ENCODE results near the gene DNAI7. TPM values are rescaled to one million over a fixed set of nuclear protein-coding genes. Genes with fewer than 3 reads are reported as not detected.
A peak's percentile ranks its signal among the peaks of the same experiment; 100 is the strongest.

The DNAI7 gene
- total RNA-seq, 2 experiments from 2014 or later: 0.36 TPM; not detected in 1

DNA sequence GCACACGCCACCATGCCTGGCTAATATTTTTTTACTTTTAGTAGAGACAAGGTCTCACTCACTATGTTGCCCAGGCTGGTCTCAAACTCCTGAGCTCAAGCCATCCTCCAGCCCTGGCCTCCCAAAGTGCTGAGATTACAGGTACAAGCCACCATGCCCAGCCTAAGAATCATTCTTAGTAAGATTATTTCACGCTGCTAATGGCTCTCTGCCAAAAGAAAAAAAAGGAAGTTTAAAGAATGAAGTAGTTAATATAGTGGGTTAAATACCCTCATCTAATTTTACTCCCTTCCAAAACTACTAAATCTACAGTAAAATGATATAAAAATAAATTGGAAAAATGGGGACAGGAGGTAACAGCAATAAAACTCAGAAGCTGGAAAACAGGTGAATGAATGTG is 2.6 kb upstream of the DNAI7 start:
- TF ChIP-seq, protein P1, sequence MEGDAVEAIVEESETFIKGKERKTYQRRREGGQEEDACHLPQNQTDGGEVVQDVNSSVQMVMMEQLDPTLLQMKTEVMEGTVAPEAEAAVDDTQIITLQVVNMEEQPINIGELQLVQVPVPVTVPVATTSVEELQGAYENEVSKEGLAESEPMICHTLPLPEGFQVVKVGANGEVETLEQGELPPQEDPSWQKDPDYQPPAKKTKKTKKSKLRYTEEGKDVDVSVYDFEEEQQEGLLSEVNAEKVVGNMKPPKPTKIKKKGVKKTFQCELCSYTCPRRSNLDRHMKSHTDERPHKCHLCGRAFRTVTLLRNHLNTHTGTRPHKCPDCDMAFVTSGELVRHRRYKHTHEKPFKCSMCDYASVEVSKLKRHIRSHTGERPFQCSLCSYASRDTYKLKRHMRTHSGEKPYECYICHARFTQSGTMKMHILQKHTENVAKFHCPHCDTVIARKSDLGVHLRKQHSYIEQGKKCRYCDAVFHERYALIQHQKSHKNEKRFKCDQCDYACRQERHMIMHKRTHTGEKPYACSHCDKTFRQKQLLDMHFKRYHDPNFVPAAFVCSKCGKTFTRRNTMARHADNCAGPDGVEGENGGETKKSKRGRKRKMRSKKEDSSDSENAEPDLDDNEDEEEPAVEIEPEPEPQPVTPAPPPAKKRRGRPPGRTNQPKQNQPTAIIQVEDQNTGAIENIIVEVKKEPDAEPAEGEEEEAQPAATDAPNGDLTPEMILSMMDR (IDR thresholded peaks at IDR 0.05): no peak
- Mint-ChIP-seq H3K27me3 (no peaks in the 10 kb centered on the region), H3K27ac (peak overlapping the region; percentile 21), H3K9me3 (no peaks in the 10 kb centered on the region), H3K4me1 (ENCODE audit: low read depth) (peaks cover 71% of the 10 kb centered on the region), H3K4me3 (no peak overlapping the region), H3K36me3 (ENCODE audit: low read depth) (peaks cover 27% of the 10 kb centered on the region)
- no peak for ATAC-seq (ENCODE audit: poor library complexity)
- POLR2A ChIA-PET: no interaction called here
- CTCF ChIA-PET: interaction anchor here (0.7 to 1.1 kb wide), 2 partner anchors 10 to 37 kb away, joined by 3 read pairs; no protein-coding TSS in a partner anchor
- Histone ChIP-seq H3K36me3 (ENCODE audit: insufficient read depth, low read length) (no peaks in the 10 kb centered on the region), H3K9me3 (ENCODE audit: control insufficient read depth in 1 of 2, insufficient read depth in 1 of 2, low read length in 2 of 2) (no peaks in the 10 kb centered on the region), H3K4me3 (ENCODE audit: low read length) (no peak overlapping the region), H3K4me1 (ENCODE audit: insufficient read depth, low read length) (peaks cover 14% of the 10 kb centered on the region), H3K27me3 (ENCODE audit: control insufficient read depth in 1 of 2, insufficient read depth in 2 of 2, low read length in 2 of 2) (no peaks in the 10 kb centered on the region), H3K27ac (ENCODE audit: low read depth in 1 of 2, low read length in 2 of 2) (no peak overlapping the region)
- no peak for DNase-seq
- intact Hi-C loops (cut with DNase I, micrococcal nuclease): loop anchor here (5.0 kb wide), 2 partner anchors 40 to 45 kb away; no protein-coding TSS in a partner anchor

DNA sequence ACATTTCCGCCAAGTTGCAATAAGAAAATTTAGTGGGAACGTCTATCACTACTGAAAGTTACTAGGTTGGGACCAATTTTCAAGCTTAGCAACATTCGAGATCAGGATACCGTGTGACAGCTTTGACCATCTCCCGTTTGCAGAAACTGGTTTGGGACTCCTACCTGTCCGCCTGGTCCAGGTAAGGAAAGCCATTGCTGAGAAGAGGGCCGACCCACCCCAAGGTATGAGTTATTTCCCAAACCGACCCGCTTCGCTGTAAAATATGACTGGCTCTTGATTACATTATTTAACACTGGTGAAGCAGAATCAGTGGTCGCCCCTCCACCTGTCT is 271 bp downstream of the DNAI7 start:
- TF ChIP-seq, protein P1 (IDR thresholded peaks at IDR 0.05): no peak
- Mint-ChIP-seq H3K4me1 (ENCODE audit: low read depth) (peaks cover 45% of the 10 kb centered on the region), H3K36me3 (ENCODE audit: low read depth) (peaks cover 15% of the 10 kb centered on the region), H3K27me3 (no peaks in the 10 kb centered on the region), H3K9me3 (no peaks in the 10 kb centered on the region), H3K27ac (peak overlapping the region; percentile 98), H3K4me3 (peak overlapping the region; percentile 98)
- Histone ChIP-seq H3K9me3 (ENCODE audit: control insufficient read depth in 1 of 2, insufficient read depth in 1 of 2, low read length in 2 of 2) (no peaks in the 10 kb centered on the region), H3K4me1 (ENCODE audit: insufficient read depth, low read length) (peaks cover 14% of the 10 kb centered on the region), H3K4me3 (ENCODE audit: low read length) (peak overlapping the region; percentile 90), H3K36me3 (ENCODE audit: insufficient read depth, low read length) (no peaks in the 10 kb centered on the region), H3K27me3 (ENCODE audit: control insufficient read depth in 1 of 2, insufficient read depth in 2 of 2, low read length in 2 of 2) (no peaks in the 10 kb centered on the region), H3K27ac (ENCODE audit: low read depth in 1 of 2, low read length in 2 of 2) (peak overlapping the region; percentile 92 to 96)
- intact Hi-C loops (cut with DNase I, micrococcal nuclease): loop anchor here (1.0 to 5.0 kb wide), 4 partner anchors 37 to 193 kb away; no protein-coding TSS in a partner anchor
- DNase-seq: no peak
- ChIA-PET POLR2A (interaction anchor here (0.6 to 1.9 kb wide), 12 partner anchors 8 to 1638 kb away, joined by 3 to 14 read pairs (median 4); partner anchors contain the start of gene KRAS), CTCF (interaction anchor here (0.9 to 1.7 kb wide), 3 partner anchors 8 to 47 kb away, joined by 3 to 8 read pairs (median 4); no protein-coding TSS in a partner anchor)
- ATAC-seq (ENCODE audit: poor library complexity): no peak

DNA sequence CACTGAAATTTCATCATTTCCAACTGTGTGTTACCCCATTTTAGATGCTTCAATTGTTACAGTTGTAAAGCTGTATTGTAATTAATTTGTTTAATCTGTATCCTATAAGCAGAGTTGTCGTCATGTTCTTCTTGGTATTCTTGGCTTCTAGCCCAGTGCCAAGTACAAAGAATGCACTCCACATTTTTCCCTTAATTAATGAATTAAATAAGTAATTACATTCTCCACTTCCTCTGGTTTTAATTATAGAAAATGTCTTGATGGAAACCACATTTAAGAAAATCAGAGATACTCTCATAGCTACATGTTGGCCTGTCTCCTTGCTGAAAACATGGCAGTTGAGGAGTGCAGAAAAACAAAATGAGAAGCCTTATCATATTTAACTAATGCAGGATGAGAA is 746 bp downstream of the DNAI7 start:
- intact Hi-C loops (cut with DNase I, micrococcal nuclease): loop anchor here in 1 of 2 experiments (5.0 kb wide), 1 partner anchor 37 kb away; no protein-coding TSS in a partner anchor
- Mint-ChIP-seq H3K4me1 (ENCODE audit: low read depth) (peaks cover 42% of the 10 kb centered on the region), H3K4me3 (peak overlapping the region; percentile 98), H3K27me3 (no peaks in the 10 kb centered on the region), H3K9me3 (no peaks in the 10 kb centered on the region), H3K27ac (peak overlapping the region; percentile 98), H3K36me3 (ENCODE audit: low read depth) (peaks cover 15% of the 10 kb centered on the region)
- Histone ChIP-seq H3K4me1 (ENCODE audit: insufficient read depth, low read length) (peaks cover 14% of the 10 kb centered on the region), H3K9me3 (ENCODE audit: control insufficient read depth in 1 of 2, insufficient read depth in 1 of 2, low read length in 2 of 2) (no peaks in the 10 kb centered on the region), H3K4me3 (ENCODE audit: low read length) (peak overlapping the region; percentile 90), H3K27me3 (ENCODE audit: control insufficient read depth in 1 of 2, insufficient read depth in 2 of 2, low read length in 2 of 2) (no peaks in the 10 kb centered on the region), H3K27ac (ENCODE audit: low read depth in 1 of 2, low read length in 2 of 2) (peak overlapping the region; percentile 92 to 96), H3K36me3 (ENCODE audit: insufficient read depth, low read length) (no peaks in the 10 kb centered on the region)
- ChIA-PET CTCF (interaction anchor here (0.9 to 1.7 kb wide), 3 partner anchors 8 to 47 kb away, joined by 3 to 8 read pairs (median 4); no protein-coding TSS in a partner anchor), POLR2A (interaction anchor here (0.6 to 1.9 kb wide), 7 partner anchors 8 to 183 kb away, joined by 3 to 14 read pairs (median 7); partner anchors contain the start of gene KRAS)
- ATAC-seq (ENCODE audit: poor library complexity) (no peak), DNase-seq (no peak)
- TF ChIP-seq, protein P1 (IDR thresholded peaks at IDR 0.05): no peak
